Right ventricle myocardium superior (tissue), 1 donor: ENCODE data around the gene SUPT20HL2. TPM values are rescaled to one million over a fixed set of nuclear protein-coding genes. Genes with fewer than 3 reads are reported as not detected.

ENCODE experiments used
- ATAC-seq: fragments of 200-7000 bp; cut with Tn5 transposase; one replicate; pipeline ENCODE4 v1.9.1; 2020; ENCODE audit warnings: mild to moderate bottlenecking; ENCODE audit not compliant: poor library complexity
- DNase-seq: peaks from one replicate; pipeline ENCODE4 v3.0.0-alpha.2; 2020
- intact Hi-C: fragments of 100-400 bp; cut with DNase I; formaldehyde crosslinking; loops from one replicate; pipeline ENCODE4 v1.11.2; 2022
- total RNA-seq: library from RNA; stranded (reverse); fragmentation: NEBNext Ultra II Directional; extraction: Animal tissue kit (Norgen Biotek cat#: 25700); gene quantifications from one replicate; pipeline ENCODE4 v1.2.1, GENCODE V29; 2021
- donor health status: DM: no; HTN: yes; CAD: no; lungs with severe emphysema.

SUPT20HL2 gene
- total RNA-seq, 1 donor from 2014 or later: not detected

DNA sequence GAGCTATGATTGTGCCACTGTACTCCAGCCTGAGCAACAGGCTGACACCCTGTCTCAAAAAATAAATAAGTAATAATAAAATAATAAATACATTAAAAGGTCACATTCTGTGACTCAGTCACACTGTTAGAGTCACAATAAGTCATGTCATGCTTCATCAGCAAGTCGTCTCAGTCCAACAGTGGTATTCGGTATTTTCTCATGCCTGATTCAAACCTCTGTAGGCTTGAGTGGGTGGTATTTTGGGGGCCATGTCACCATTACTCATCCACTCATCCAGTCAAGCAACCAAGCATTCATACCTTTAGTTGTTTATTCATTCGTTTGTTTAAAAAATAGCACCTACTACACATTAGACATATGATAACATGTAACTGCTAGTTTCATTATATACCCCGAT, 46.9 kb downstream of the SUPT20HL2 start:
- intact Hi-C loops: no loop called here
- no peak for DNase-seq
- no peak for ATAC-seq

GRCh38 chrX:24264383-24264782, 49.5 kb downstream of the SUPT20HL2 start:
- DNase-seq (no peak), ATAC-seq (no peak)
- intact Hi-C loops: no loop called here

- ATAC-seq: no peak
- DNase-seq: no peak
- intact Hi-C loops: no loop called here
Observed at GRCh38 chrX:24262309-24262708, 51.6 kb downstream of the SUPT20HL2 start.

Other genes with a start within 250 kb of the SUPT20HL2 start
- 32.9 TPM for gene ZFX, start 164.3 kb downstream of the SUPT20HL2 start, total RNA-seq
- not detected for gene SUPT20HL1, start 46.6 kb upstream of the SUPT20HL2 start, total RNA-seq
- 5.1 TPM for gene PDK3, start 151.2 kb upstream of the SUPT20HL2 start, total RNA-seq